Stimulated activated memory B cell treated with anti-CD40 and anti-IgM and Interleukin-4, amounts not matched to agents 10 μg/mL and 1 μg/mL and 100 μg/mL, for 72 hours (primary cell): Measurements from ENCODE around the gene STK39.
"Not testable (repeated sequence)": the region's sequence is repeated elsewhere in the genome, so short reads cannot be mapped to it uniquely, and the experiment has no call there.

ENCODE experiments used
- ATAC-seq: fragments of 150-1000 bp; cut with Tn5 transposase; 2 replicates; pipeline ENCODE4 v1.10.0; 2021
- H3K27ac Mint-ChIP-seq: one replicate; pipeline ENCODE4 v1.8.0; 2022; ENCODE audit warnings: mild to moderate bottlenecking, mixed read lengths
- H3K27me3 Mint-ChIP-seq: one replicate; pipeline ENCODE4 v1.8.0; 2022; ENCODE audit warnings: mixed read lengths
- H3K36me3 Mint-ChIP-seq: one replicate; pipeline ENCODE4 v1.8.0; 2022; ENCODE audit warnings: mixed read lengths
- H3K4me1 Mint-ChIP-seq: one replicate; pipeline ENCODE4 v1.8.0; 2022; ENCODE audit warnings: mixed read lengths
- H3K4me3 Mint-ChIP-seq: one replicate; pipeline ENCODE4 v1.8.0; 2022; ENCODE audit warnings: mild to moderate bottlenecking, moderate library complexity, mixed read lengths
- H3K9me3 Mint-ChIP-seq: one replicate; pipeline ENCODE4 v1.8.0; 2022; ENCODE audit warnings: mixed read lengths

The STK39 gene

GRCh38 chr2:168062936-168063335, 184.5 kb downstream of the STK39 start:
- no peak overlapping the region for H3K4me3 Mint-ChIP-seq
- H3K27me3 Mint-ChIP-seq = no peaks in the 10 kb centered on the region
- H3K4me1 Mint-ChIP-seq = no peaks in the 10 kb centered on the region
- H3K9me3 Mint-ChIP-seq = no peaks in the 10 kb centered on the region
- peaks cover 44% of the 10 kb centered on the region for H3K36me3 Mint-ChIP-seq
- no peak for ATAC-seq
- H3K27ac Mint-ChIP-seq = no peak overlapping the region

GRCh38 chr2:168062054-168062453, 185.3 kb downstream of the STK39 start:
- H3K27ac Mint-ChIP-seq = no peak overlapping the region
- peaks cover 36% of the 10 kb centered on the region for H3K36me3 Mint-ChIP-seq
- ATAC-seq = no peak
- H3K4me1 Mint-ChIP-seq = no peaks in the 10 kb centered on the region
- no peak overlapping the region for H3K4me3 Mint-ChIP-seq
- no peaks in the 10 kb centered on the region for H3K27me3 Mint-ChIP-seq
- no peaks in the 10 kb centered on the region for H3K9me3 Mint-ChIP-seq

GRCh38 chr2:168060986-168061750, 186.2 kb downstream of the STK39 start:
- Mint-ChIP-seq H3K9me3 (no peaks in the 10 kb centered on the region), H3K4me3 (no peak overlapping the region), H3K36me3 (peaks cover 36% of the 10 kb centered on the region), H3K4me1 (no peaks in the 10 kb centered on the region), H3K27ac (no peak overlapping the region), H3K27me3 (no peaks in the 10 kb centered on the region)
- ATAC-seq = no peak

- H3K4me1 Mint-ChIP-seq = no peaks in the 10 kb centered on the region
- H3K27me3 Mint-ChIP-seq = no peaks in the 10 kb centered on the region
- peaks cover 25% of the 10 kb centered on the region for H3K36me3 Mint-ChIP-seq
These were observed 187.6 kb downstream of the STK39 start for GRCh38 chr2:168059758-168060157.

GRCh38 chr2:168058675-168059074, 188.7 kb downstream of the STK39 start:
- Mint-ChIP-seq H3K27ac (no peak overlapping the region), H3K4me1 (no peaks in the 10 kb centered on the region), H3K27me3 (no peaks in the 10 kb centered on the region), H3K36me3 (peaks cover 34% of the 10 kb centered on the region), H3K4me3 (no peak overlapping the region), H3K9me3 (no peaks in the 10 kb centered on the region)
- ATAC-seq = no peak

More at GRCh38 chr2:168059758-168060157, 187.6 kb downstream of the STK39 start:
- Mint-ChIP-seq H3K9me3 (no peaks in the 10 kb centered on the region), H3K27ac (no peak overlapping the region), H3K4me3 (no peak overlapping the region)
- ATAC-seq = no peak

GRCh38 chr2:168056242-168056787, 191.1 kb downstream of the STK39 start:
- Mint-ChIP-seq H3K4me1 (no peaks in the 10 kb centered on the region), H3K36me3 (peaks cover 24% of the 10 kb centered on the region), H3K27ac (no peak overlapping the region), H3K4me3 (no peak overlapping the region), H3K27me3 (no peaks in the 10 kb centered on the region), H3K9me3 (no peaks in the 10 kb centered on the region)
- ATAC-seq = peak; percentile 45

- H3K4me1 Mint-ChIP-seq = no peaks in the 10 kb centered on the region
- H3K4me3 Mint-ChIP-seq = no peak overlapping the region
- H3K27ac Mint-ChIP-seq = no peak overlapping the region
- no peak for ATAC-seq
- no peaks in the 10 kb centered on the region for H3K9me3 Mint-ChIP-seq
- H3K36me3 Mint-ChIP-seq = peaks cover 13% of the 10 kb centered on the region
- H3K27me3 Mint-ChIP-seq = no peaks in the 10 kb centered on the region
These were observed 192.7 kb downstream of the STK39 start for GRCh38 chr2:168054657-168055056.

- peaks cover 17% of the 10 kb centered on the region for H3K36me3 Mint-ChIP-seq
- no peak overlapping the region for H3K27ac Mint-ChIP-seq
- no peaks in the 10 kb centered on the region for H3K9me3 Mint-ChIP-seq
- H3K4me3 Mint-ChIP-seq = no peak overlapping the region
- no peaks in the 10 kb centered on the region for H3K4me1 Mint-ChIP-seq
- H3K27me3 Mint-ChIP-seq = no peaks in the 10 kb centered on the region
- no peak for ATAC-seq
These were observed 193.7 kb downstream of the STK39 start for GRCh38 chr2:168053676-168054075.

- H3K36me3 Mint-ChIP-seq = peaks cover 23% of the 10 kb centered on the region
These were observed 194.6 kb downstream of the STK39 start for GRCh38 chr2:168052773-168053172.

GRCh38 chr2:168050377-168050776, 197.0 kb downstream of the STK39 start:
- no peaks in the 10 kb centered on the region for H3K27me3 Mint-ChIP-seq
- ATAC-seq = no peak
- H3K4me1 Mint-ChIP-seq = peaks cover 5% of the 10 kb centered on the region
- H3K36me3 Mint-ChIP-seq = peaks cover 23% of the 10 kb centered on the region
- H3K9me3 Mint-ChIP-seq = no peaks in the 10 kb centered on the region
- H3K4me3 Mint-ChIP-seq = no peak overlapping the region
- no peak overlapping the region for H3K27ac Mint-ChIP-seq

More at GRCh38 chr2:168052773-168053172, 194.6 kb downstream of the STK39 start:
- Mint-ChIP-seq H3K9me3 (no peaks in the 10 kb centered on the region), H3K4me1 (no peaks in the 10 kb centered on the region), H3K27me3 (no peaks in the 10 kb centered on the region), H3K4me3 (no peak overlapping the region), H3K27ac (no peak overlapping the region)
- ATAC-seq = no peak

- H3K4me1 Mint-ChIP-seq = peaks cover 13% of the 10 kb centered on the region
- H3K27ac Mint-ChIP-seq = peak overlapping the region; percentile 8
- no peaks in the 10 kb centered on the region for H3K9me3 Mint-ChIP-seq
- no peak for ATAC-seq
- H3K27me3 Mint-ChIP-seq = no peaks in the 10 kb centered on the region
- H3K4me3 Mint-ChIP-seq = no peak overlapping the region
- peaks cover 19% of the 10 kb centered on the region for H3K36me3 Mint-ChIP-seq
These were observed 197.8 kb downstream of the STK39 start for GRCh38 chr2:168049609-168050008.

GRCh38 chr2:168047091-168047690, 200.2 kb downstream of the STK39 start:
- ATAC-seq = no peak
- no peak overlapping the region for H3K4me3 Mint-ChIP-seq
- no peaks in the 10 kb centered on the region for H3K9me3 Mint-ChIP-seq
- H3K36me3 Mint-ChIP-seq = peaks cover 10% of the 10 kb centered on the region
- no peaks in the 10 kb centered on the region for H3K27me3 Mint-ChIP-seq
- H3K4me1 Mint-ChIP-seq = peaks cover 34% of the 10 kb centered on the region
- H3K27ac Mint-ChIP-seq = no peak overlapping the region

GRCh38 chr2:168044579-168044978, 202.8 kb downstream of the STK39 start:
- H3K4me1 Mint-ChIP-seq = peaks cover 55% of the 10 kb centered on the region
- H3K4me3 Mint-ChIP-seq = no peak overlapping the region
- no peaks in the 10 kb centered on the region for H3K27me3 Mint-ChIP-seq
- H3K27ac Mint-ChIP-seq = peak overlapping the region; percentile 70
- peaks cover 10% of the 10 kb centered on the region for H3K36me3 Mint-ChIP-seq
- no peaks in the 10 kb centered on the region for H3K9me3 Mint-ChIP-seq
- ATAC-seq = no peak

- Mint-ChIP-seq H3K9me3 (no peaks in the 10 kb centered on the region), H3K27me3 (no peaks in the 10 kb centered on the region), H3K36me3 (peaks cover 10% of the 10 kb centered on the region), H3K4me1 (peaks cover 55% of the 10 kb centered on the region), H3K27ac (peak overlapping the region; percentile 70), H3K4me3 (no peak overlapping the region)
- no peak for ATAC-seq
These were observed 203.2 kb downstream of the STK39 start for GRCh38 chr2:168044176-168044575.

GRCh38 chr2:168042127-168042824, 205.1 kb downstream of the STK39 start:
- peak; percentile 93 for ATAC-seq
- not testable (repeated sequence) for H3K36me3 Mint-ChIP-seq, H3K27me3 Mint-ChIP-seq, H3K9me3 Mint-ChIP-seq
- Mint-ChIP-seq H3K4me3 (peak overlapping the region; percentile 54), H3K4me1 (peaks cover 61% of the 10 kb centered on the region), H3K27ac (peak overlapping the region; percentile 90)
